Hepatocyte (in vitro differentiated cells): ENCODE results near the gene PDIA5. TPM values are rescaled to one million over a fixed set of nuclear protein-coding genes. Genes with fewer than 3 reads are reported as not detected.

Experiments used
- DNase-seq: peaks from one replicate; pipeline ENCODE4 v3.0.0-alpha.2; 2016; ENCODE audit warnings: low spot score
- H2AFZ ChIP-seq: fragments of 200-600 bp; sonication (generic); 2 replicates; pipeline ENCODE4 v1.6.0; 2016; ENCODE audit warnings: antibody characterized with exemption, mild to moderate bottlenecking
- H3K27ac ChIP-seq: fragments of 200-600 bp; sonication (generic); 2 replicates; pipeline ENCODE4 v1.5.1; 2016; ENCODE audit warnings: mild to moderate bottlenecking
- H3K27me3 ChIP-seq: fragments of 200-600 bp; sonication (generic); 2 replicates; pipeline ENCODE4 v1.6.1; 2016
- H3K36me3 ChIP-seq: fragments of 200-600 bp; sonication (generic); replicated peaks from 2 replicates; pipeline ENCODE4 v1.5.1; 2016; ENCODE audit warnings: low read depth; ENCODE audit not compliant: insufficient read depth
- H3K4me1 ChIP-seq: fragments of 200-600 bp; sonication (generic); 2 replicates; pipeline ENCODE4 v1.5.1; 2016; ENCODE audit warnings: mild to moderate bottlenecking, moderate library complexity; ENCODE audit not compliant: insufficient read depth
- H3K4me2 ChIP-seq: fragments of 200-600 bp; sonication (generic); 2 replicates; pipeline ENCODE4 v1.6.0; 2016
- H3K4me3 ChIP-seq: fragments of 200-600 bp; sonication (generic); 2 replicates; pipeline ENCODE4 v1.5.1; 2016; ENCODE audit warnings: mild to moderate bottlenecking
- H3K79me2 ChIP-seq: fragments of 200-600 bp; sonication (generic); 2 replicates; pipeline ENCODE4 v1.6.0; 2017; ENCODE audit warnings: mild to moderate bottlenecking
- H3K9me2 ChIP-seq: fragments of 200-600 bp; sonication (generic); replicated peaks from 2 replicates; pipeline ENCODE4 v1.6.0; 2017; ENCODE audit warnings: mild to moderate bottlenecking; ENCODE audit not compliant: insufficient read depth
- H3K9me3 ChIP-seq: fragments of 200-600 bp; sonication (generic); 2 replicates; pipeline ENCODE4 v1.5.1; 2016; ENCODE audit warnings: low read depth, mild to moderate bottlenecking
- H4K20me1 ChIP-seq: fragments of 200-600 bp; sonication (generic); 2 replicates; pipeline ENCODE4 v1.6.0; 2016; ENCODE audit warnings: mild to moderate bottlenecking; ENCODE audit not compliant: insufficient read depth, poor library complexity, severe bottlenecking
- EZH2 ChIP-seq: fragments of 200-600 bp; sonication (generic); IDR thresholded peaks from 2 replicates; pipeline ENCODE4 v1.6.1; 2016; ENCODE audit warnings: antibody characterized with exemption, mild to moderate bottlenecking, borderline replicate concordance
- EZH2phosphoT487 ChIP-seq: fragments of 200-600 bp; sonication (generic); IDR thresholded peaks from one replicate; pipeline ENCODE4 v1.6.1; 2018; ENCODE audit warnings: antibody characterized with exemption, mild to moderate bottlenecking, low read depth, moderate library complexity; ENCODE audit not compliant: unreplicated experiment, severe bottlenecking
- WGBS: methylation state at CpG from one replicate; pipeline ENCODE4 v1.1.6; 2016; ENCODE audit warnings: low lambda C conversion rate; ENCODE audit errors: missing lambda C conversion rate; 5-methylcytosine and 5-hydroxymethylcytosine counted together
- polyA plus RNA-seq: library from polyadenylated mRNA; unstranded; fragments of >200 nt; fragmentation: Nextera tagmentation; extraction: Ambion mirVana; gene quantifications from 2 replicates; pipeline ENCODE4 v1.2.1, GENCODE V29; 2016
- total RNA-seq: library from RNA; depleted of rRNA; stranded (reverse); fragments of >200 nt; gene quantifications from 2 replicates; pipeline ENCODE4 v1.2.3, GENCODE V29; 2014
- TF ChIP-seq, protein P1 (sequence below): fragments of 200-600 bp; sonication (generic); IDR thresholded peaks from 2 replicates; pipeline ENCODE4 v1.5.1; 2016; ENCODE audit warnings: antibody characterized with exemption, mild to moderate bottlenecking; ENCODE audit not compliant: poor library complexity

The PDIA5 gene
- total and polyA plus RNA-seq, 2 experiments from 2014 or later, result 71.8 to 97.3 TPM

- Histone ChIP-seq H3K4me3 (no peak overlapping the region), H3K79me2 (peaks cover 24% of the 10 kb centered on the region), H2AFZ (no peak overlapping the region), H3K27me3 (no peaks in the 10 kb centered on the region), H3K9me2 (no peaks in the 10 kb centered on the region), H3K9me3 (no peaks in the 10 kb centered on the region), H4K20me1 (peaks cover 7% of the 10 kb centered on the region), H3K36me3 (no peaks in the 10 kb centered on the region), H3K4me2 (no peak overlapping the region), H3K4me1 (peaks cover 10% of the 10 kb centered on the region), H3K27ac (no peak overlapping the region)
- TF ChIP-seq EZH2 (no peak), EZH2phosphoT487 (no peak)
- TF ChIP-seq, protein P1, sequence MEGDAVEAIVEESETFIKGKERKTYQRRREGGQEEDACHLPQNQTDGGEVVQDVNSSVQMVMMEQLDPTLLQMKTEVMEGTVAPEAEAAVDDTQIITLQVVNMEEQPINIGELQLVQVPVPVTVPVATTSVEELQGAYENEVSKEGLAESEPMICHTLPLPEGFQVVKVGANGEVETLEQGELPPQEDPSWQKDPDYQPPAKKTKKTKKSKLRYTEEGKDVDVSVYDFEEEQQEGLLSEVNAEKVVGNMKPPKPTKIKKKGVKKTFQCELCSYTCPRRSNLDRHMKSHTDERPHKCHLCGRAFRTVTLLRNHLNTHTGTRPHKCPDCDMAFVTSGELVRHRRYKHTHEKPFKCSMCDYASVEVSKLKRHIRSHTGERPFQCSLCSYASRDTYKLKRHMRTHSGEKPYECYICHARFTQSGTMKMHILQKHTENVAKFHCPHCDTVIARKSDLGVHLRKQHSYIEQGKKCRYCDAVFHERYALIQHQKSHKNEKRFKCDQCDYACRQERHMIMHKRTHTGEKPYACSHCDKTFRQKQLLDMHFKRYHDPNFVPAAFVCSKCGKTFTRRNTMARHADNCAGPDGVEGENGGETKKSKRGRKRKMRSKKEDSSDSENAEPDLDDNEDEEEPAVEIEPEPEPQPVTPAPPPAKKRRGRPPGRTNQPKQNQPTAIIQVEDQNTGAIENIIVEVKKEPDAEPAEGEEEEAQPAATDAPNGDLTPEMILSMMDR, result no peak
- no peak for DNase-seq
- WGBS, result 94% methylated on average over 4 of the region's 4 CpGs
Observed at GRCh38 chr3:123064506-123064905, 2.3 kb upstream of the PDIA5 start.

- H3K27ac ChIP-seq, result no peak overlapping the region
- peaks cover 9% of the 10 kb centered on the region for H4K20me1 ChIP-seq
- peaks cover 28% of the 10 kb centered on the region for H3K79me2 ChIP-seq
- H3K9me2 ChIP-seq, result no peaks in the 10 kb centered on the region
- H3K4me1 ChIP-seq, result peaks cover 14% of the 10 kb centered on the region
- no peak overlapping the region for H3K4me2 ChIP-seq
- no peaks in the 10 kb centered on the region for H3K36me3 ChIP-seq
- H3K9me3 ChIP-seq, result no peaks in the 10 kb centered on the region
- TF ChIP-seq, protein P1, result no peak
- TF ChIP-seq EZH2phosphoT487 (no peak), EZH2 (no peak)
- H3K4me3 ChIP-seq, result no peak overlapping the region
- DNase-seq, result no peak
- H3K27me3 ChIP-seq, result no peaks in the 10 kb centered on the region
- no peak overlapping the region for H2AFZ ChIP-seq
- WGBS, result 8% methylated on average over 1 of the region's 1 CpG
Observed at GRCh38 chr3:123064914-123065313, 1.9 kb upstream of the PDIA5 start.

GRCh38 chr3:123066599-123066895 is 278 bp upstream of the PDIA5 start:
- TF ChIP-seq EZH2phosphoT487, result no peak
- no peak for TF ChIP-seq EZH2
- TF ChIP-seq, protein P1, result no peak
- H3K9me2 ChIP-seq, result no peaks in the 10 kb centered on the region

More at GRCh38 chr3:123066599-123066895, 278 bp upstream of the PDIA5 start:
- H3K4me3 ChIP-seq, result peak overlapping the region; percentile 7
- peaks cover 24% of the 10 kb centered on the region for H4K20me1 ChIP-seq
- peak overlapping the region; percentile 82 for H3K4me2 ChIP-seq
- no peaks in the 10 kb centered on the region for H3K27me3 ChIP-seq
- H3K36me3 ChIP-seq, result no peaks in the 10 kb centered on the region
- H3K79me2 ChIP-seq, result peaks cover 44% of the 10 kb centered on the region
- no peak for DNase-seq
- peak overlapping the region; percentile 34 for H2AFZ ChIP-seq
- peaks cover 30% of the 10 kb centered on the region for H3K4me1 ChIP-seq
- WGBS, result 14% methylated on average over 6 of the region's 6 CpGs
- H3K9me3 ChIP-seq, result no peaks in the 10 kb centered on the region
- no peak overlapping the region for H3K27ac ChIP-seq
